ENCODE measurements around the gene JARID2.

DNA sequence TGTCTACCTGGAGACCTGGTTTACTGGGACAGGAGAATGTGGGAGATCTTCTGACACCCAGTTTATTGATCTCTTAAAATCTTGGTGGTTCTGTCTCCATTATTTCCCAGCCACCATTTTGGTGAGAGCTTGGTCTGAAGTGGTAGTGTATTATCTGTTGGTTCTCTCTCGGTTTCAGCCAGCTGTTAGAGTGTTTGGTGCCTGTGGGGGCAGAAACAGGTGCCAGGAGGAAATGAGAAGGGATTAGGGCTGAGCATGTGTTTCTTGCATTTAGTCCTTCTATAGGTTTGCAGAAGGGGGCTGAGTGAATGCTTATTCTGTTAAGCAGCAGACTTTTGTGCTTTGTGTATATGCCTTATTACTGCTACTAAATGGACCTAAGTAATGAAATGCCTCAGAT is 9.6 kb downstream of the JARID2 start:
- TF ChIP-seq, protein P1, sequence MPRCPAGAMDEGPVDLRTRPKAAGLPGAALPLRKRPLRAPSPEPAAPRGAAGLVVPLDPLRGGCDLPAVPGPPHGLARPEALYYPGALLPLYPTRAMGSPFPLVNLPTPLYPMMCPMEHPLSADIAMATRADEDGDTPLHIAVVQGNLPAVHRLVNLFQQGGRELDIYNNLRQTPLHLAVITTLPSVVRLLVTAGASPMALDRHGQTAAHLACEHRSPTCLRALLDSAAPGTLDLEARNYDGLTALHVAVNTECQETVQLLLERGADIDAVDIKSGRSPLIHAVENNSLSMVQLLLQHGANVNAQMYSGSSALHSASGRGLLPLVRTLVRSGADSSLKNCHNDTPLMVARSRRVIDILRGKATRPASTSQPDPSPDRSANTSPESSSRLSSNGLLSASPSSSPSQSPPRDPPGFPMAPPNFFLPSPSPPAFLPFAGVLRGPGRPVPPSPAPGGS (CRISPR knock-in tag; IDR thresholded peaks at IDR 0.05): no peak
- TF ChIP-seq POLR2A (IDR thresholded peaks at IDR 0.05; ENCODE audit: insufficient read depth in 1 of 2, low read depth in 2 of 2, low read length in 2 of 2): no peak
- TF ChIP-seq, protein P2, sequence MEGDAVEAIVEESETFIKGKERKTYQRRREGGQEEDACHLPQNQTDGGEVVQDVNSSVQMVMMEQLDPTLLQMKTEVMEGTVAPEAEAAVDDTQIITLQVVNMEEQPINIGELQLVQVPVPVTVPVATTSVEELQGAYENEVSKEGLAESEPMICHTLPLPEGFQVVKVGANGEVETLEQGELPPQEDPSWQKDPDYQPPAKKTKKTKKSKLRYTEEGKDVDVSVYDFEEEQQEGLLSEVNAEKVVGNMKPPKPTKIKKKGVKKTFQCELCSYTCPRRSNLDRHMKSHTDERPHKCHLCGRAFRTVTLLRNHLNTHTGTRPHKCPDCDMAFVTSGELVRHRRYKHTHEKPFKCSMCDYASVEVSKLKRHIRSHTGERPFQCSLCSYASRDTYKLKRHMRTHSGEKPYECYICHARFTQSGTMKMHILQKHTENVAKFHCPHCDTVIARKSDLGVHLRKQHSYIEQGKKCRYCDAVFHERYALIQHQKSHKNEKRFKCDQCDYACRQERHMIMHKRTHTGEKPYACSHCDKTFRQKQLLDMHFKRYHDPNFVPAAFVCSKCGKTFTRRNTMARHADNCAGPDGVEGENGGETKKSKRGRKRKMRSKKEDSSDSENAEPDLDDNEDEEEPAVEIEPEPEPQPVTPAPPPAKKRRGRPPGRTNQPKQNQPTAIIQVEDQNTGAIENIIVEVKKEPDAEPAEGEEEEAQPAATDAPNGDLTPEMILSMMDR (CRISPR knock-in tag; IDR thresholded peaks at IDR 0.05): no peak
- TF ChIP-seq NFE2L1 (CRISPR knock-in tag; IDR thresholded peaks at IDR 0.05; ENCODE audit: borderline replicate concordance): no peak

Data from HepG2 (cell line).